Calu3 (cell line): ENCODE data around the gene GBX2. TPM values are rescaled to one million over a fixed set of nuclear protein-coding genes. Genes with fewer than 3 reads are reported as not detected.

Experiments used
- BruUV-seq: library from RNA; stranded (reverse); fragments of 400-500 nt; replicated peaks from 2 replicates; lab custom pipeline; 2021; lab: Mats Ljungman, UMichigan
- CTCF ChIA-PET: fragments of 300-600 bp; sonication (Branson Sonifier 250); formaldehyde crosslinking; loops from one replicate; lab custom pipeline; 2022; ENCODE audit warnings: antibody characterized with exemption; lab: Charles Lee
- DNase-seq: peaks from one replicate; pipeline ENCODE4 v3.0.0; 2022
- H3K27ac Mint-ChIP-seq: one replicate; pipeline ENCODE4 v1.8.0; 2022; ENCODE audit warnings: mixed read lengths; ENCODE audit not compliant: unreplicated experiment
- H3K27me3 Mint-ChIP-seq: one replicate; pipeline ENCODE4 v1.8.0; 2022; ENCODE audit warnings: mixed read lengths; ENCODE audit not compliant: unreplicated experiment
- H3K36me3 Mint-ChIP-seq: one replicate; pipeline ENCODE4 v1.8.0; 2022; ENCODE audit warnings: mild to moderate bottlenecking, moderate library complexity, mixed read lengths; ENCODE audit not compliant: insufficient read depth, unreplicated experiment
- H3K4me1 Mint-ChIP-seq: one replicate; pipeline ENCODE4 v1.8.0; 2022; ENCODE audit warnings: mild to moderate bottlenecking, low read depth, mixed read lengths; ENCODE audit not compliant: unreplicated experiment
- H3K4me3 Mint-ChIP-seq: one replicate; pipeline ENCODE4 v1.8.0; 2022; ENCODE audit warnings: mild to moderate bottlenecking, low read depth, moderate library complexity, mixed read lengths; ENCODE audit not compliant: unreplicated experiment
- H3K9me3 Mint-ChIP-seq: one replicate; pipeline ENCODE4 v1.8.0; 2022; ENCODE audit warnings: low read depth, mixed read lengths; ENCODE audit not compliant: unreplicated experiment
- intact Hi-C: fragments of 100-400 bp; cut with micrococcal nuclease; formaldehyde crosslinking; loops from one replicate; pipeline ENCODE4 v1.10.0; 2022; ENCODE audit not compliant: unreplicated experiment
- total RNA-seq: library from RNA; stranded (reverse); gene quantifications from 2 replicates; pipeline ENCODE4 v1.2.3, GENCODE V29; 2022
- TF ChIP-seq, protein P1 (sequence below): fragments of 200-600 bp; IDR thresholded peaks from one replicate; pipeline ENCODE4 v1.8.0; 2022; ENCODE audit warnings: antibody characterized with exemption; ENCODE audit not compliant: unreplicated experiment

Gene GBX2
- total RNA-seq, 1 experiment from 2014 or later, result 2.4 TPM

DNA sequence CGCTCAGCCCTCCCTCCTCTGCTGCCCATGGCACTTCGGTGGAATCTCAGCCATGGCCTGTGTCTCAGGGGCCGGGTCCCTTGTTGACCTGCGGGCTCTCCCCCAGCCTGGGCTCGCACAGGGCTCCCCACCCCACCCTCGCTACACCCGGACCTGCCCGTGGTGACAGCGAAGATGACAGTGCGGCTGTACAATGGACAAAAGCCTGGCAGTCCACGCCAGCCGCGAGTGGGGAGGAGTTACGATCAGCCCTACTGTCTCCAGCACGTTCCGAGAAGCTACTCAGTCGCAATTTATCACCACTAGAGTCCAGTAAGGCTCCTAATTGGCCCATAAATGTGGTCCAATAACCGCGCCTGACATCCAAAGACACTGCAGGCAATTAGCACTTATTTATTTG lies 31.6 kb downstream of the GBX2 start:
- Mint-ChIP-seq H3K9me3 (no peaks in the 10 kb centered on the region), H3K4me1 (no peaks in the 10 kb centered on the region), H3K27ac (no peak overlapping the region), H3K4me3 (no peak overlapping the region), H3K27me3 (no peaks in the 10 kb centered on the region), H3K36me3 (peaks cover 13% of the 10 kb centered on the region)
- intact Hi-C loops, result no loop called here
- BruUV-seq, result no TSS peak
- TF ChIP-seq, protein P1, sequence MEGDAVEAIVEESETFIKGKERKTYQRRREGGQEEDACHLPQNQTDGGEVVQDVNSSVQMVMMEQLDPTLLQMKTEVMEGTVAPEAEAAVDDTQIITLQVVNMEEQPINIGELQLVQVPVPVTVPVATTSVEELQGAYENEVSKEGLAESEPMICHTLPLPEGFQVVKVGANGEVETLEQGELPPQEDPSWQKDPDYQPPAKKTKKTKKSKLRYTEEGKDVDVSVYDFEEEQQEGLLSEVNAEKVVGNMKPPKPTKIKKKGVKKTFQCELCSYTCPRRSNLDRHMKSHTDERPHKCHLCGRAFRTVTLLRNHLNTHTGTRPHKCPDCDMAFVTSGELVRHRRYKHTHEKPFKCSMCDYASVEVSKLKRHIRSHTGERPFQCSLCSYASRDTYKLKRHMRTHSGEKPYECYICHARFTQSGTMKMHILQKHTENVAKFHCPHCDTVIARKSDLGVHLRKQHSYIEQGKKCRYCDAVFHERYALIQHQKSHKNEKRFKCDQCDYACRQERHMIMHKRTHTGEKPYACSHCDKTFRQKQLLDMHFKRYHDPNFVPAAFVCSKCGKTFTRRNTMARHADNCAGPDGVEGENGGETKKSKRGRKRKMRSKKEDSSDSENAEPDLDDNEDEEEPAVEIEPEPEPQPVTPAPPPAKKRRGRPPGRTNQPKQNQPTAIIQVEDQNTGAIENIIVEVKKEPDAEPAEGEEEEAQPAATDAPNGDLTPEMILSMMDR, result no peak
- DNase-seq, result no peak
- CTCF ChIA-PET, result no interaction called here

DNA sequence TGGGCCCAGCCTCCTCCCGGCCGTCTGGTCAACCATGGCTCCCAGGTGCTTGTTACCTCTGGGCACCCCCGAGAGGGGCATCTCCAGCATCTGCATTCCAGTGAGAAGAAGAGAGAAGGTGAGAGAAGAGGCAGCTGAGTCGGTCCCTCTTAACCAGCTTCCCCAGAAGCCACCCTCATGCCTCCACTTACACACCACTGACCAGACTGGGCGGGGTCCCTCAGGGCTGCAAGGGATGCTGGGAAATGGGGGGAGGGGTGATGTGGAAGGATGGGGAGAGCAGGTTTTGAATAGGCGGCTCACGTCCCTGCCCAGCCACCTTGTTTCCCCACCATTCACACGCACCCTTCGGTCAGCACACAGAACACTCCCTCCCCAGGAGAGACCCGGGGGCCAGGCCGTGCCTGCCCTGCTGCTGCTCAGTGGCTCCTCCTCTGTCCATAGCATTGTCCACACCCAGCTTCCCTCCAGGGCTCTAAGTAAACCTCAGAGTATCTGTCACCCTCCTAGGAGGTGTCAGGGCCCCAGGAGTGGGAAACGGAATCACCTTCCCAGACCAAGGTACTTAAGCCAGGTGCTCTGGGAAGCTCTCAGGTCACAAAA lies 34.7 kb downstream of the GBX2 start:
- no peak overlapping the region for H3K27ac Mint-ChIP-seq
- H3K4me1 Mint-ChIP-seq, result no peaks in the 10 kb centered on the region
- H3K4me3 Mint-ChIP-seq, result no peak overlapping the region
- no peak for DNase-seq
- TF ChIP-seq, protein P1, result no peak
- no peaks in the 10 kb centered on the region for H3K27me3 Mint-ChIP-seq
- intact Hi-C loops, result no loop called here
- no peaks in the 10 kb centered on the region for H3K9me3 Mint-ChIP-seq
- BruUV-seq, result no TSS peak
- CTCF ChIA-PET, result no interaction called here
- H3K36me3 Mint-ChIP-seq, result peaks cover 18% of the 10 kb centered on the region

DNA sequence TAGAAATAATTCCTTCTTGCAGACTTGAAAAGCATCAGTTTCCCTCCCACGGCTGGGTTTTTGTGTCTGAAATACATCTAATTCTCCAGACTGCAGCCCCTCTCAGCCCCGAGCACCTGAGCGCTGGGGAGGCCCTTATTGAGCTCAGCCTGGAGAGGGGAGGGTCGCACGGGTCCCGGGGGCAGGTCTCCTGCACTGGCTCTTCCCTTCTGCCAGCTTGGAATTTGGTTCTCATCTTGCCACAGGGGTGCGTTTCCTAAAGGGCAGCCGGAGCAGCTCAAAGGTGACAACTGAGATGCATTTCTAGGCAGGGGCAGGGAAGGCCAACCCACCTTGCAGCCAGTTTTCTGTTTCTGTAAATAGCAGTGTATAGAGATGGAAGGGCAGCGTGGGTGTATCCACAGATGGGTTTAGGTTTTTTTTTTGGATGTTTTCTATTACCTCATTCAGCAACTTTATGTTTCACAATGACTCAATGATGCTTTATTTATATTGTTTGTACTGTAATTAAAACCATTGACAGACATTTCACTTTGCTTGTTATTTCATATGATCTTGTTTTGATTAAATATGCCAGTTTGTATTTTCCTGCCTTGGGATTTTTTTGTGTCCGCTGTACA lies 37.0 kb downstream of the GBX2 start:
- DNase-seq, result no peak
- no peaks in the 10 kb centered on the region for H3K9me3 Mint-ChIP-seq
- intact Hi-C loops, result no loop called here
- H3K4me1 Mint-ChIP-seq, result no peaks in the 10 kb centered on the region
- H3K36me3 Mint-ChIP-seq, result peaks cover 13% of the 10 kb centered on the region
- no peak overlapping the region for H3K27ac Mint-ChIP-seq
- no TSS peak for BruUV-seq
- no peak overlapping the region for H3K4me3 Mint-ChIP-seq
- CTCF ChIA-PET, result no interaction called here
- no peaks in the 10 kb centered on the region for H3K27me3 Mint-ChIP-seq
- TF ChIP-seq, protein P1, result no peak

DNA sequence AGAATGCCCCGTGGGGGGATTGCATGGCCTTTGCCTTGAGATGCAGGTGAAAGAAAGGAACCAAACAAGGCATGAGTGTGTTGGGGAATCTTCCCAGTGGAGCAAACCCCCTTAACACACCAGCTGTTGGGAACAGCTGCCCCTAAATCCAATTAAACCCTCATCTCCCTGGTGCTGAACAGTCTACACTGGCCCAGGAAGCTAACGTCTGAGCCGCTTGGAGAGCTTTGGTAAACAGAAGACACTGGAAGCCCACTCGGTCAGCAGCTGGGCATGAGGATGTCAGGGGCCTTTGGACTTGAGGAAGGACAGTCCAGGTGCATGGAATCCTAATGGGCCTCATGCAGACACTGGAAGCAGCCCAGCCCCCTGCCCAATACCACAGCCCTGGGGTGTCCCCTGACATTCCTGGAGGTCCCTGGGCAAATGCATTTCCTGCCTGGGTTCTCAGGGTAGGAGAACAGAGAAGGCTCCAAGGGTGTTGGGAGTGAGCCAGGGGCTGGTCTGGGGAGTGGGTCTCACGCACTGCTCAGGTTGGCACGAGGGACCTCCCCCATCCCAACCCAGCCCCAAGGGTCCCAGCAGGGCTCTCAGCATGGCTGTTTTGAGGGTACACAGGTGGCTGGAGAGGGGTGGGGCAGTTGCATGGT lies 37.7 kb downstream of the GBX2 start:
- no peaks in the 10 kb centered on the region for H3K4me1 Mint-ChIP-seq
- DNase-seq, result no peak
- H3K27me3 Mint-ChIP-seq, result no peaks in the 10 kb centered on the region
- BruUV-seq, result no TSS peak
- intact Hi-C loops, result no loop called here
- no peaks in the 10 kb centered on the region for H3K9me3 Mint-ChIP-seq
- H3K36me3 Mint-ChIP-seq, result peaks cover 15% of the 10 kb centered on the region
- CTCF ChIA-PET, result no interaction called here
- TF ChIP-seq, protein P1, result no peak
- no peak overlapping the region for H3K4me3 Mint-ChIP-seq
- no peak overlapping the region for H3K27ac Mint-ChIP-seq
